Heart left ventricle (tissue), 13 donors: ENCODE data around the gene SUCLA2.

Experiments used
- POLR2A ChIP-seq, 2 donors: fragments of 450-650 bp; IDR thresholded peaks; one replicate each; pipeline ENCODE4 v1.6.1; 2017; ENCODE audit warnings: antibody characterized with exemption in 2 of 2, mild to moderate bottlenecking in 2 of 2, moderate library complexity in 2 of 2
- TF ChIP-seq, protein P1 (sequence below), 12 donors: fragments of 200-600 bp; sonication (generic) in 4 of 12; IDR thresholded peaks; one replicate each; pipeline versions ENCODE4 v1.5.0 to v1.8.0; 2018 to 2022; ENCODE audit warnings: antibody characterized with exemption in 12 of 12, mild to moderate bottlenecking in 5 of 12
- donor health status: ischemic (EF 13 %, LVEDD 7.1; RV severe dilation, severe dysfunction).
- donor health status: DM: no; HTN: yes; CAD: no.
- donor health status: DM: no; HTN: no; CAD: no.
- donor health status: ischemic (EF 25% LVEDD 6.9; RV normal size, moderate dysfunction).
- donor health status: ischemic (EF 25% LVEDD 5.7; RV mildly dilated, moderate dysfunction).
- donor health status: ischemic (EF 35%, LVEDD 5.7; RV mildly dilated, moderate dysfunction).
- donor health status: nonischemic (EF 11% LVEDD 7.7; RV severe dilation, severe dysfunction).
- donor health status: DM: yes; HTN: yes; CAD: no.
- donor health status: PGD.
- donor health status: ischemic (EF 29% LVEDD 5.4; RV normal size, mild dysfunction).
- donor health status: nonischemic (EF 23%, LVEDD 6.1; RV moderate dilation, normal function).

DNA sequence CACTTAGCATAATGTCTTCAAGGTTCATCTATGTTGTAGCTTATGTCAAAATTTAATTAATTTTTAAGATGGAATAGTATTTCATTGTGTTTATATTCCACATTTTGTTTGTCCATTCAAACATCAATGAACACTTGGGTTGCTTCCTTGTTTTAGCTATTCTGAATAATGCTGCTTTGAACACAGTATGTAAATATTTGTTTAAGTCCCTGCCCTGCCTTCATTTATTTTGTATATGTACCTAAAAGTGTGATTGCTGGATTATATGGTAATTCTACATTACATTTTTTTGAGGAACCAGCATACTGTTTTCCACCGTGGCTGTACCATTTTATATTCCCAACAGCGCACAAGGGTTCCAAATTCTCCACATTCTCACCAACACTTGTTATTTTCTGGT is 17.6 kb upstream of the SUCLA2 start:
- TF ChIP-seq, protein P1, sequence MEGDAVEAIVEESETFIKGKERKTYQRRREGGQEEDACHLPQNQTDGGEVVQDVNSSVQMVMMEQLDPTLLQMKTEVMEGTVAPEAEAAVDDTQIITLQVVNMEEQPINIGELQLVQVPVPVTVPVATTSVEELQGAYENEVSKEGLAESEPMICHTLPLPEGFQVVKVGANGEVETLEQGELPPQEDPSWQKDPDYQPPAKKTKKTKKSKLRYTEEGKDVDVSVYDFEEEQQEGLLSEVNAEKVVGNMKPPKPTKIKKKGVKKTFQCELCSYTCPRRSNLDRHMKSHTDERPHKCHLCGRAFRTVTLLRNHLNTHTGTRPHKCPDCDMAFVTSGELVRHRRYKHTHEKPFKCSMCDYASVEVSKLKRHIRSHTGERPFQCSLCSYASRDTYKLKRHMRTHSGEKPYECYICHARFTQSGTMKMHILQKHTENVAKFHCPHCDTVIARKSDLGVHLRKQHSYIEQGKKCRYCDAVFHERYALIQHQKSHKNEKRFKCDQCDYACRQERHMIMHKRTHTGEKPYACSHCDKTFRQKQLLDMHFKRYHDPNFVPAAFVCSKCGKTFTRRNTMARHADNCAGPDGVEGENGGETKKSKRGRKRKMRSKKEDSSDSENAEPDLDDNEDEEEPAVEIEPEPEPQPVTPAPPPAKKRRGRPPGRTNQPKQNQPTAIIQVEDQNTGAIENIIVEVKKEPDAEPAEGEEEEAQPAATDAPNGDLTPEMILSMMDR (IDR thresholded peaks at IDR 0.05): no peak
- no peak for TF ChIP-seq POLR2A (IDR thresholded peaks at IDR 0.05)
